ENCODE results near the gene IGF1.
"Not testable (repeated sequence)": the region's sequence is repeated elsewhere in the genome, so short reads cannot be mapped to it uniquely, and the experiment has no call there.

The IGF1 gene

GRCh38 chr12:102461501-102461900 is 18.9 kb downstream of the IGF1 start:
- no peak for DNase-seq (ENCODE audit: low read depth in 2 of 2)

- no peak for DNase-seq (ENCODE audit: low read depth in 2 of 2)
Measured at GRCh38 chr12:102459314-102459713, 21.0 kb downstream of the IGF1 start.

- no peak for DNase-seq (ENCODE audit: low read depth in 2 of 2)
Measured at GRCh38 chr12:102454808-102455760, 25.3 kb downstream of the IGF1 start.

- no peak for DNase-seq (ENCODE audit: low read depth in 2 of 2)
Measured at GRCh38 chr12:102454330-102454729, 26.0 kb downstream of the IGF1 start.

DNA sequence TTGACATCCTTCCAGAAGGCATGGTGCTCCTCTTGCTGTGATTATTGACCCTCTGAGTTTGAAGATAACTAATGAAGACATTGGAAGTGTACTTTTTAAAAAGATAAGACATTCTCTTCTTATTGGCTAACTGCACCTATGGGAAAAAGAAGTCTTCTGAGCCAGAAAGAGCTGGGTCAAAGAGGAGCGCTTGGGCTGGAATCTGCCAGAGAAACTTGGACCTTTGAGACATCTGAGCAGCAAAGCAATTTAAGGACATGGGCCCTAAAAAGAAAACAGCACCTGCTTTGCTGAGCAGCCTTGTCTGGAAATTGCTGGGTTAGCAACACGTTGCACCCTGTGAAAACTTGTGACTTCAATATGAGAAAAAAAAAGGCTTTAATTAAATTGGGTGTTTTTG is 27.8 kb downstream of the IGF1 start:
- no peak for DNase-seq (ENCODE audit: low read depth in 2 of 2)

GRCh38 chr12:102449018-102449417 is 31.3 kb downstream of the IGF1 start:
- DNase-seq (ENCODE audit: low read depth in 2 of 2), result not testable (repeated sequence)

GRCh38 chr12:102447426-102447825 is 32.9 kb downstream of the IGF1 start:
- not testable (repeated sequence) for DNase-seq (ENCODE audit: low read depth in 2 of 2)

DNA sequence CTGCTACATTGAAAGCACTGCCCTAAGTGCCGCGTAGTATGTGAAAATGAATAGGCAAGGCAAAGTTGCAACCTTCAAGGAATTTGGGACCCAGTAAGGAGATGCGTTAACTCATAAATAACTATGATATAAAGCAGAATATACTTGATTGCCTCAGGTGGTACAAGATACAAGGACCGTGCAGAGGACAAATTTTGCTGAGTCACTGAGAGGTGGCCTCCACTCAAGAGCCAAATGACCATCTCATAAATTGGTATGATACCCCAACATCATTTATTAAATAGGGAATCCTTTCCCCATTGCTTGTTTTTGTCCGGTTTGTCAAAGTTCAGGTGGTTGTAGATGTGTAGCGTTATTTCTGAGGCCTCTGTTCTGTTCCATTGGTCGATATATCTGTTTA is 35.7 kb downstream of the IGF1 start:
- DNase-seq (ENCODE audit: low read depth in 2 of 2), result no peak

DNA sequence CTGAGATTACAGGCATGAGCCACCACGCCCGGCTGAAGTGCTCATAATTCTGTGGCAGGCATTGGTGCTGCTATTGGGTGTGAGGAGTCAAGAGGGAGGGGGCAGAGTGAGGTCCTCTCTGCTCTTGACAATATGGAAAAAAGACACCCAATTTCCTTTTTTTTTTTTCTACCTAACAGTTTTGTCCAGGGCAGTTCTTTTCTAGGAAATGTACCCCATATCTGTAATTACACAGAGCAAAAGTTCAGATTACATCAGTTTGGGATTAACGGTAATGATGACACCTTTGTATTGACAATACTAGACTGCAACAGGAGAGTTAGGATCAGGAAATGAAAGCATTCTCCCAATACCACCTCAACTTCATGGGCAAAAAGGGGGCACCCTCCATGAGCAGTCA is 36.3 kb downstream of the IGF1 start:
- DNase-seq (ENCODE audit: low read depth in 2 of 2), result no peak

DNA sequence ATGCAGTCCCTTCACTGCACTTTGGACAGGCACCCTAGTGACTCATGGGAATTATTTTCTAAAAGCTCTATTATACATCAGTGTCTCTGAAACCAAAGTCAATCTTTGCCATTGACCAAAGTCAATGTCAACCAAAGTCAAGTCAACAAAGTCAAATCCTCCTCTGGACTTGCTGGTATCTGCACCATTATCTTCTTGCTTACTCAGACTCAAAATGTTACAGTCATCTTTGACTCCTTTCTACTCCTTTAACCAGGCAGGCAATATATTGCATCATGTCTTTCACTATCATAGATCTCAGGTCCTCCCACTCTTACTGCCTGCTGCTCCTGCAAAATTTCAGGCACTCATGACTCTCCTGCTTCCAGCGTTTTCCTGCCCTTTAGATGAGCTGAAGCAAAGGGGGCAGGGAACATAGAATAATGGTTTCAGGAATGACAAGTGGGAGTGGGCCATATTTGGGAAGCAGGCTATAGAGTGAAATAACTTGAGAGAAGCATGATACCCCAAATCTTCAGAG is 39.2 kb downstream of the IGF1 start:
- DNase-seq (ENCODE audit: low read depth in 2 of 2), result no peak

DNA sequence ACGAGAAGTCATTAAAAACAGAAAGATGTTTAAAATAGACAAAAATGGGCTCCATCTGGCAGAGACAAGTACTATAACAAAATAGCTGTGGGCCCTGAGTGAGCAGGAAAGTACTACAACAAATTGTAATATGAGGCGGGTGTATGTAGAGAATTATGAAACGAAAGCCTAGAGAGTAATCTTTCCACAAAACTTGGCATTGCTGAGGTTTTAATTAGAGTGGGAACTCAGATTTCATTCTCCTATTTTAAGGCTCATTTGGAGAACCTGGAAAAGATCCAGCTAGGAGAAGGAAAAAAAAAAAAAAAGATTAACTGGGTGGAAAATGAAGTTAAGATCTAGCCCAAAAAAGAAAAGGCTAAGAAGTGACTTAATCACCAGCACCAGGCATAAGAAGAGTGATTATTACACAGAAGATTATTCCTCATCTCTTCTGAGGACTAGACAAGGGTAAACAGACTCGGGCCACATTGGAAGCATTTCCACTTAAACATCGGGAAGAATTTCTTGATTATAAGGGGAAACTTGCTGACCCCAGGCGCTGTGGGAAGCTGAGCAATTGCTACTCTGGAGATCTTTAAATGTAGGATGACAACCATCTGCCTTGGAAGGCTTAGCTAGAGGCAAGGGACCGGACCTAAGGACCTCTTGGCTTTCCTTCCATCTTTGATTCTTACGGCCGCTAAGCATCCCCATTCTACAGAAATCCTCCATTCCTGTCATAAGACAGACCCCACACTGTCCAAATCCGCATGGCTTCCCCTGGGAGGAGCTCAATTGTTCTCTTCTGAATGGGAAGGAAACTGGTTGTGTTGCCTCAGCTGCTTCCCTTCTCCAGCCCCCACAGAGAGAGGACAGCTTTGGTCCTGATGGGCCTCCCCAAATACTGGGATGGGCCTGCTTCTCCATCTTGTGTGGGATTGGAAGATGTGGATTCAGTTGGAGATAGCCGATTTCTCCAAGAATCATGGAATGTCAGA is 40.6 kb downstream of the IGF1 start:
- no peak for DNase-seq (ENCODE audit: low read depth in 2 of 2)

GRCh38 chr12:102438827-102439210 is 41.5 kb downstream of the IGF1 start:
- no peak for DNase-seq (ENCODE audit: low read depth in 2 of 2)

DNA sequence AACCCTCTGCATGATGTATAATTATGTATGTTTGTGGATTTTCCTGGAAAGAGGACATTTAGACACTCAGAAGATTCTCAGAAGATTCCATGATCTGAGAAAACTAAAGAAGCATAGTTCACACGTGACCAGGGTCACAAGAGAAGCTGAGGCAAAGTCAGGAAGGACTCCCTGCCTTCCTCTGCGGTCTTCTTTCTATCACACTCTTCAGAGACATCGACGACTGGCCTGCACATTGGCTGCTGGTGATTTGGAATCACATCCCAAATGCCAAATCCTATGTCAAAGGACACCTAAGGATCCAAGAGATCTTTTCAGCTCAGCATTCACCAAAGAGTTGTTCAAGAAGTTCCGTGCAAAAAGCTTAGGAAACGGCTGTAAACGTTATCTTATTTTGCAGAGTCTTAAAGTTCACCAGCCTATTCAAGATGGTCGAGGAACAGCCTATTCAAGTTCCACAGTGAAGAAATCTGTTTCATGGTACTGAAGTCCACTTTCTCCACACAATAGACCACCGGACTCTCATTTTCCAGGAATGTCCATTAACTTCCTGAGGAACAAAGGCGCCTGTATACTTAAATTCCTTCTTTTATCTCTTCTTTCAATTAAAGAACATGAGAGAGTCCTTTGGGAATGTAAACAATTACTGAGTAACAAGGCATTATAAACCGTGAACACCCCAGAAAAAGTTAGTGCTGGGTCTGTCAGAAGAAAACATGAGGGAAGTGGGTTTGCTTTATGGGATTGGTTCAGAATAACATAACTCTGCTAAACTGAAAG is 42.1 kb downstream of the IGF1 start:
- no peak for DNase-seq (ENCODE audit: low read depth in 2 of 2)

- DNase-seq (ENCODE audit: low read depth in 2 of 2), result no peak
Measured at GRCh38 chr12:102437511-102437910, 42.9 kb downstream of the IGF1 start.

GRCh38 chr12:102436867-102437266 is 43.5 kb downstream of the IGF1 start:
- no peak for DNase-seq (ENCODE audit: low read depth in 2 of 2)

DNA sequence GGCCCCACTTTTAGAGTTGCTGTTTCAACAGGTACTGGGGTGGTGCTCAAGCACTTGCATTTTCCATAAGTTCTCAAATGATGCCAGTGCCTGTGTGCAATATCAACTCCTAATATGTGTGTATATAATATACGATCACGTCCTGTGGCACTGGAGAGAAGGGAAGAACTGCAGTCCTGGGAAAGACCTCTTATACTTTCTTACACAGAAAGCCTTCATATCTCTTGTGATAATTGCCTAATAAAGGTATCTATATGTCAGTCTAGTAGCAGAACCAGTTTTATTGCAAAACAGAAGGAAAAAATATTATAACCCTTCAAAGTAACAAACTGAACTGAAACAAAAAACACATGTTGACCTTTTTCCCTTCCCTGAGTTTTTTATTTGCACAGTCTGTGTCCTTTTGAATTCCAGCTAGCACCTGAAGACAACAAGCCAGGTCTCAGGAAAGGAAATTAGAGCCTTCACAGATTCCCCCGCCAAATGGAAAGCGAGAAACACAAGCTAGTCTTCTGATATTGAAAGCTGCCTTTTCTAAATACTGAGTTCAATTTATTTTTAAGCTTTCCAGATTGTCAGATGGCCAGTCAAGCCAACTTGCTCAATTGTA is 44.4 kb downstream of the IGF1 start:
- DNase-seq (ENCODE audit: low read depth in 2 of 2), result no peak

GRCh38 chr12:102433304-102433703 is 47.1 kb downstream of the IGF1 start:
- DNase-seq (ENCODE audit: low read depth in 2 of 2), result no peak

DNA sequence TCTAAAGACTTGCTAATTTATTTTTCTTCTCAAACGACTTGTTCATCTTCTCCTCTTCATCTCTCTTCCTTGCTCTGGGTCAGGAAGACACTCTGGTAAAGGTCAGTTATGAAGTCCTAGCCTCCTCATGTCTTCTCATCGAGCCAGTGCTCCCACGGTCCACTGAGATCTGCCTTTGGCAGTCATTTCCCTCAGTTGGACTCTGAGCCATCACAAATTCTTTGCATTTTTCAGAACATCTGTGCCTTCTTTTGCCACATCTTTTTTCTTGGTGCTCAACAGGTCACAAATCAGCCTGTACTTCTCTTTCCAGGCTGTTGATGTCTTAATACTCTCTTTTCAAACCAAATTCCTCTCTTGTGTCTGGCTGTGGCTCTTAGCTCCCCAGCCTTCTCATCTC is 49.7 kb downstream of the IGF1 start:
- DNase-seq (ENCODE audit: low read depth in 2 of 2), result no peak

DNA sequence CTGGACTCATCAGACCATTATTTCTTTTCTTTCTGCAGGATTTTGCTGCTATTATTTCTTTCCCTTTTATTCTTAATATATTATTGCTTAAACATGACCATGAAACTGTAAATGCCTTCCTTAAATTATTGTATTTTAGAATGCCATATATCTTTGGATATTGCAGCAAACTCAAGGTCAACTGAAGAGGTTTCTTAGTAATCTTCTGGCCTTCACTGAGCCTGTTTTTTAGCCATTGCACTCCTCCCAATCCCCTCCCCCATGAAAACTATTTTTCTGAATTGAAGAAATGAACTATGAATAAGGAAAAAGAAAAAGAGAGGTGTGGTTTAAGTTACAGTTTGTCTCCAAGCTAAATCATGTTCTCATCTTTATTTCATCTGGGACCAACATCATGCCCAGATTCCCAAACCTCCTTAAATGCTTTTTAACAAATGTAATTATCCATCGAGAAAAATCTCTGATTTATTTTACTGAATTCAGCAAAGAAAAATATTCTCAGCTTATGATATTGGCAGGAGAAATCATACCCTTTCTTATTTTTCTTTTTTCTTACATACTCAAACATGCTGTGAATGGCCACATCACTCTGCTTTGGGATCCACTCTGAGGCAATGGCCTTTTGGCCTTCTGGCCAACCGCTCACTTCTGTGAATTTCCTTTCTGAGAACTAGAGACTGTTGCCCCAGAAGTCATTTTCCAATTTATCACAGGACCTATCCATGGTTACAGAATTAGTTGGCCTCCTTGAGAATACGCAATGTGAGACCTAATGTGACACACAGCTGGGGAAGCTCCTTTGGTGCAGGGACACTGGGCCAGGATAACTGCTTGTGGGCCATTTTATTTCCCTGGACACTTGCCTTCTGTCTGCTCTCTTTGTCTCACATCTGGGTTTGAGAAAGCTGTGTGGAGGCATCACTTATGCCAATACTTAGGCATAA is 50.9 kb downstream of the IGF1 start:
- DNase-seq (ENCODE audit: low read depth in 2 of 2), result no peak

DNA sequence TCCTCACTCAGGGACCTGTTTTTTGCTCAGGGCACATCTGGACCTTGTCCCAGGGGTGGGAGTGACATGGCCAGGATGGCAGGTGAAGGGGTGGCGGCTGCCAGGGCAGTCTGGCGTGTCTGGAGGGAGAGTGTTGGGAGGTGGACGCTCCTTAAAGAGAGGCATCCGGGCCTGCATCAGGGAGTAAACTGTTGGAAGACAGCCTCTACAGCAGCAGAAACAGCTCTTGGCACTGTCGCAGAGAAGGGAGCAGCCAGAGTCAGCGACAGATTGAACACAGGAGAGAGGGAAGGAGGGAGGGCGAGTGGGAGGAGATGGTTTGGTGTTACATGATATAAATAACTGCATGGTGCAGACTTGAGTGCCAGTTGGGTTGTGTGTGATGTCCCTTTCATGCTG is 52.8 kb downstream of the IGF1 start:
- DNase-seq (ENCODE audit: low read depth in 2 of 2), result no peak

All from activated CD4-positive, alpha-beta T cell treated with anti-CD3 and anti-CD28 coated beads for 24 hours (primary cell).